Natural killer cell (primary cell): ENCODE results near the gene FAM193A. TPM values are rescaled to one million over a fixed set of nuclear protein-coding genes. Genes with fewer than 3 reads are reported as not detected.

ENCODE experiments used
- ATAC-seq, 3 donors: fragments of 150-1000 bp in 2 of 3; fragments of 200-7000 bp in 1 of 3; cut with Tn5 transposase; 1 replicate in 1 of 3; 2 replicates in 2 of 3; pipeline ENCODE4 v1.10.0; 2021; ENCODE audit warnings: mild to moderate bottlenecking in 2 of 3, moderate library complexity in 2 of 3
- DNase-seq, 2 donors: peaks; one replicate each; pipeline versions ENCODE4 v3.0.0 to v3.0.0-alpha.2; 2013 to 2021; ENCODE audit warnings: mixed read lengths in 1 of 2
- H3K27ac ChIP-seq: one replicate; pipeline ENCODE4 v1.5.1; 2013; ENCODE audit warnings: mild to moderate bottlenecking, low read length
- H3K27me3 ChIP-seq: one replicate; pipeline ENCODE4 v1.6.1; 2013; ENCODE audit warnings: low read length; ENCODE audit not compliant: control insufficient read depth, insufficient read depth
- H3K36me3 ChIP-seq: one replicate; pipeline ENCODE4 v1.6.1; 2013; ENCODE audit warnings: low read length; ENCODE audit not compliant: control insufficient read depth, insufficient read depth
- H3K4me1 ChIP-seq: one replicate; pipeline ENCODE4 v1.6.1; 2013; ENCODE audit warnings: low read length; ENCODE audit not compliant: control insufficient read depth, insufficient read depth
- H3K4me3 ChIP-seq: one replicate; pipeline ENCODE4 v1.5.1; 2013; ENCODE audit warnings: low read length
- H3K9me3 ChIP-seq: one replicate; pipeline ENCODE4 v1.6.1; 2013; ENCODE audit warnings: low read length; ENCODE audit not compliant: control insufficient read depth, insufficient read depth
- H3K27ac Mint-ChIP-seq, 2 donors: one replicate each; pipeline ENCODE4 v1.8.0; 2022; ENCODE audit warnings: mild to moderate bottlenecking in 2 of 2, mixed read lengths in 2 of 2, moderate library complexity in 1 of 2
- H3K27me3 Mint-ChIP-seq, 2 donors: one replicate each; pipeline ENCODE4 v1.8.0; 2022; ENCODE audit warnings: low read depth in 2 of 2, mixed read lengths in 2 of 2
- H3K36me3 Mint-ChIP-seq: one replicate; pipeline ENCODE4 v1.8.0; 2022; ENCODE audit warnings: mixed read lengths
- H3K4me1 Mint-ChIP-seq, 2 donors: one replicate each; pipeline ENCODE4 v1.8.0; 2022; ENCODE audit warnings: mixed read lengths in 2 of 2
- H3K4me3 Mint-ChIP-seq: one replicate; pipeline ENCODE4 v1.8.0; 2022; ENCODE audit warnings: mild to moderate bottlenecking, moderate library complexity, mixed read lengths
- H3K9me3 Mint-ChIP-seq, 2 donors: one replicate each; pipeline ENCODE4 v1.8.0; 2022; ENCODE audit warnings: mixed read lengths in 2 of 2
- WGBS: methylation state at CpG from one replicate; pipeline ENCODE4 v1.1.7; 2013; ENCODE audit warnings: missing lambda C conversion rate; ENCODE audit not compliant: insufficient coverage; 5-methylcytosine and 5-hydroxymethylcytosine counted together
- intact Hi-C: fragments of 100-400 bp; cut with micrococcal nuclease; formaldehyde crosslinking; loops from one replicate; pipeline ENCODE4 v1.14.2; 2022
- total RNA-seq, 4 donors: library from RNA; stranded (reverse); fragments of 120-200 nt in 1 of 4; gene quantifications; one replicate each; pipeline versions ENCODE4 v1.2.3 to v1.2.4, GENCODE V29; 2013 to 2022
- TF ChIP-seq, protein P1 (sequence below): fragments of 200-600 bp; IDR thresholded peaks from one replicate; pipeline ENCODE4 v1.8.0; 2022; ENCODE audit warnings: antibody characterized with exemption

Gene FAM193A
- total RNA-seq, 3 donors from 2014 or later (not counting 1 experiment from before 2014, with no cell fraction given) = 39.4 to 49.3 (median 48.1) TPM

DNA sequence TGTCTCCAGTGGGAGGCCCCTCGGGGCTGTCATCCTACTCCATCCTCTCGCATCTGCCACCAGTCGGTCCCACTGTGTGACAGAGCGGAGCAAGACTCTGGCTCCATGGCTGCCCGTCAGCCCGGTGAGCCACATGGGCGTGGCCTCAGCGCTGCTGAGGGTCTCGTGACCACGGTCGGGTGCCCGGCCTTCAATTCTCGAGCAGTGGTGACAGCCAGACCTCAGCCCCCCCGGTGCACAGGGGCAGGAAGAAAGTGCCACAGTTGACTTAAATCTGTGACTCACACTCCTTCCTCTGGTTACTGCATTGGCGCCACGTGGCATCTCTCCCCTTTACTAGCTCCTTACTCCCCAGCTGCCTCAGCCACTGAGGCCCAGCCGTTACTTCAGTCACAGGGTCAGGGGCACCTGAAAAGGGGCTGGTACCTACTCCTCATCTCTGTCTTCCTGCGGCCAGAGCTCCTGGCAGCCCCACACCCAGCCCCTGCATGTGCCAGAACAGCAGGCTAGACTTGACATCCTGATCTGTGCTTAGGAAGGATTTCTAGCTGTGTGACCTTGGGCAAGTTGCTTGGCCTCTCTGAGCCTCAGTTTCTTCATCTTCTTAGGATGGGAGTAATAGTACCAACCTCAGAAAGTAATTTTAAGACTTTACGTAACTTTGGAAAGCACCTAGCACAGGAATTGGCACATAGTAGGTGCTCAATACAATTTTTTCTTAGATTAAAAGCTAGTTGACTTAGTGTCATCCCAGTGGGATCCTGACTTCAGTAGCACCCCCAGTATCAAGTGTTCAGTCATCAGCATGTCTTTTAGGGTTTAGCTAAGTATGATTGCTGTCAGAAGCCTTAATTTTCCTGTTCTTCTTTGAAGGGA lies 153.6 kb downstream of the FAM193A start:
- H3K27ac Mint-ChIP-seq = peak overlapping the region; percentile 84 to 86
- peaks cover 55% of the 10 kb centered on the region for H3K36me3 ChIP-seq
- ATAC-seq (peak; percentile 85 to 96 (median 95)), DNase-seq (peak; percentile 37 to 55)
- WGBS = 26% methylated on average over 19 of the region's 19 CpGs
- no peaks in the 10 kb centered on the region for H3K9me3 Mint-ChIP-seq
- peak overlapping the region; percentile 56 for H3K27ac ChIP-seq
- H3K27me3 ChIP-seq = no peaks in the 10 kb centered on the region
- no peaks in the 10 kb centered on the region for H3K27me3 Mint-ChIP-seq
- H3K4me3 ChIP-seq = no peak overlapping the region
- TF ChIP-seq, protein P1, sequence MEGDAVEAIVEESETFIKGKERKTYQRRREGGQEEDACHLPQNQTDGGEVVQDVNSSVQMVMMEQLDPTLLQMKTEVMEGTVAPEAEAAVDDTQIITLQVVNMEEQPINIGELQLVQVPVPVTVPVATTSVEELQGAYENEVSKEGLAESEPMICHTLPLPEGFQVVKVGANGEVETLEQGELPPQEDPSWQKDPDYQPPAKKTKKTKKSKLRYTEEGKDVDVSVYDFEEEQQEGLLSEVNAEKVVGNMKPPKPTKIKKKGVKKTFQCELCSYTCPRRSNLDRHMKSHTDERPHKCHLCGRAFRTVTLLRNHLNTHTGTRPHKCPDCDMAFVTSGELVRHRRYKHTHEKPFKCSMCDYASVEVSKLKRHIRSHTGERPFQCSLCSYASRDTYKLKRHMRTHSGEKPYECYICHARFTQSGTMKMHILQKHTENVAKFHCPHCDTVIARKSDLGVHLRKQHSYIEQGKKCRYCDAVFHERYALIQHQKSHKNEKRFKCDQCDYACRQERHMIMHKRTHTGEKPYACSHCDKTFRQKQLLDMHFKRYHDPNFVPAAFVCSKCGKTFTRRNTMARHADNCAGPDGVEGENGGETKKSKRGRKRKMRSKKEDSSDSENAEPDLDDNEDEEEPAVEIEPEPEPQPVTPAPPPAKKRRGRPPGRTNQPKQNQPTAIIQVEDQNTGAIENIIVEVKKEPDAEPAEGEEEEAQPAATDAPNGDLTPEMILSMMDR = no peak
- H3K4me3 Mint-ChIP-seq = peak overlapping the region; percentile 50
- H3K4me1 ChIP-seq = peaks cover 8% of the 10 kb centered on the region
- no peaks in the 10 kb centered on the region for H3K9me3 ChIP-seq
- intact Hi-C loops = no loop called here
- peaks cover 12 to 24% of the 10 kb centered on the region in 2 donors for H3K4me1 Mint-ChIP-seq
- peaks cover 15% of the 10 kb centered on the region for H3K36me3 Mint-ChIP-seq

DNA sequence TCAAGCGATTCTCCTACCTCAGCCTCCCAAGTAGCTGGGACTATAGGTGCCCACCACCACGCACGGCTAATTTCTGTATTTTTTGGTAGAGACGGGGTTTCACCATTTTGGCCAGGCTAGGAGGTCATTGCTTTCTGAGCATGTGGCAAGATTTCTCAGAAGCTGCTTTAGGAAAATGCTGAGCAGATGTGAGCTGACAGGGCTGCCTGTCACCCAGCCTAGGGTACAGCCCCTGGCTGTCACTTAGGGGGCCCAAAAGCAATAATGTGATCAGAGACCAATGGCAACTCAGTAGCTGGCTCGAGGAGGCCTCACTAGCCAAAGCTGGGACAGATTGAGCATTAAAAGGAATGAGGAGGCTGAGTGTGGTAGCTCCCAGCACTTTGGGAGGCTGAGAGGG lies 154.9 kb downstream of the FAM193A start:
- H3K27me3 ChIP-seq = no peaks in the 10 kb centered on the region
- H3K27ac ChIP-seq = no peak overlapping the region
- Mint-ChIP-seq H3K27me3 (no peaks in the 10 kb centered on the region), H3K9me3 (no peaks in the 10 kb centered on the region), H3K27ac (peak overlapping the region in 1 of 2 donors; percentile 30), H3K4me1 (peaks cover 10 to 24% of the 10 kb centered on the region in 2 donors), H3K36me3 (peaks cover 15% of the 10 kb centered on the region), H3K4me3 (no peak overlapping the region)
- DNase-seq (no peak), ATAC-seq (no peak)
- no peaks in the 10 kb centered on the region for H3K9me3 ChIP-seq
- intact Hi-C loops = no loop called here
- peaks cover 52% of the 10 kb centered on the region for H3K36me3 ChIP-seq
- WGBS = 94% methylated on average over 5 of the region's 5 CpGs
- peaks cover 8% of the 10 kb centered on the region for H3K4me1 ChIP-seq
- TF ChIP-seq, protein P1 = no peak
- H3K4me3 ChIP-seq = no peak overlapping the region

DNA sequence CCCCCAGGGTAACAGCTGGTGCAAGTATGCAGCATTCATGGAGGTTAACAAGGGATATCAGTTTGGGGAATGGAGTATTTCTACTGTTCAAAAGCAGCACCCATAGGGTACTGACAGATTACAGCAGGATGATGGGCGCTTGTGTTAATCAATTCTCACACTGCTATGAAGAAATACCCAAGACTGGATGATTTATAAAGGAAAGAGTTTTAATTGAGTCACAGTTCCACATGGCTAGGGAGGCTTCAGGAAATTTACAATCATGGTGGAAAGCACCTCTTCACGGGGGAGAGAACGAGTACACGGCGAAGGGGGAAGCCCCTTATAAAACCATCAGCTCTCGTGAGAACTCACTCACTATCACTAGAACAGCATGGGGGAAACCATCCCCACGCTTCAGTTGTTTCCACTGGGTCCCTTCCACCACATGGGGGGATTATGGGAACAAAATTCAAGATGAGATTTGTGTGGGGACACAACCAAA lies 155.5 kb downstream of the FAM193A start:
- Histone ChIP-seq H3K4me3 (no peak overlapping the region), H3K27me3 (no peaks in the 10 kb centered on the region), H3K36me3 (peaks cover 56% of the 10 kb centered on the region), H3K27ac (no peak overlapping the region), H3K4me1 (peaks cover 8% of the 10 kb centered on the region), H3K9me3 (no peaks in the 10 kb centered on the region)
- peak overlapping the region; percentile 12 to 34 for H3K27ac Mint-ChIP-seq
- peaks cover 9 to 24% of the 10 kb centered on the region in 2 donors for H3K4me1 Mint-ChIP-seq
- ATAC-seq (no peak), DNase-seq (no peak)
- H3K4me3 Mint-ChIP-seq = no peak overlapping the region
- intact Hi-C loops = no loop called here
- TF ChIP-seq, protein P1 = no peak
- 68% methylated on average over 7 of the region's 7 CpGs for WGBS
- no peaks in the 10 kb centered on the region for H3K9me3 Mint-ChIP-seq
- H3K27me3 Mint-ChIP-seq = no peaks in the 10 kb centered on the region
- peaks cover 15% of the 10 kb centered on the region for H3K36me3 Mint-ChIP-seq
